ENCODE data around the gene EPHA4.

- TF ChIP-seq CTCF (conservative IDR thresholded peaks at IDR 0.05; ENCODE audit: low read length) = no peak
- TF ChIP-seq EZH2phosphoT487 (IDR thresholded peaks at IDR 0.05; ENCODE audit: borderline replicate concordance) = no peak
Measured at GRCh38 chr2:221505605-221506004, 66.5 kb downstream of the EPHA4 start.

All from Loucy (cell line).